D721Med (cell line): ENCODE measurements around the gene TRIM50.
A peak's percentile ranks its signal among the peaks of the same experiment; 100 is the strongest.
"Not testable (repeated sequence)": the region's sequence is repeated elsewhere in the genome, so short reads cannot be mapped to it uniquely, and the experiment has no call there.

Experiments
- DNase-seq: peaks from one replicate; pipeline ENCODE4 v3.0.0; 2011; ENCODE audit warnings: low spot score; ENCODE audit not compliant: insufficient read length
- FAIRE-seq: peaks from 2 replicates; lab custom pipeline; 2011; peaks lifted over from hg19 to GRCh38; lab: Jason Lieb, UNC
- CTCF ChIP-seq: IDR thresholded peaks from 2 replicates; pipeline ENCODE4 v1.5.1; 2012; ENCODE audit warnings: mild to moderate bottlenecking, control low read depth; ENCODE audit not compliant: insufficient read depth; ENCODE audit errors: missing control alignments

Gene TRIM50

GRCh38 chr7:73338321-73338720 is 10.4 kb upstream of the TRIM50 start:
- DNase-seq: no peak
- FAIRE-seq: no peak
- TF ChIP-seq CTCF: no peak

- TF ChIP-seq CTCF: no peak
- FAIRE-seq (no peak), DNase-seq (no peak)
Observed at GRCh38 chr7:73332447-73332846, 4.6 kb upstream of the TRIM50 start.

DNA sequence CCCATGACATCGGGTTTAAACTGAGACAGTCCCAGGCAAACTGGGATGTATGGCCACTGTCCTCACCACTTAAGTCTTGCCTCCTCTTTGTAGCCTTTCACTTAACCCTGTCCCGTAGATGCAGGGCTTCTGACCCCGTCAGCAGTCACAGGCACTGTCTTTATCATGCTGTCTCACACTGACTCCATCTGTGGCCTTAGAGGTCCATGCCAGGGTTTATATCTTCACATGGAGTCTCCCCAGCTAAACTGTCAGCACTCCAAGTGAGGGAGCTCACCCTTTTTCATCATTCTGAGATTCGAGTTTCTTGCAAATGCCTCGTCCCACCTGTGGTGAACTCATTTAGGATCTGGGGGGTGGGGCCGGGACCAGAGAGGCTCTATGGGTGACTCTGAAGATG is 2.9 kb upstream of the TRIM50 start:
- TF ChIP-seq CTCF: no peak
- DNase-seq (no peak), FAIRE-seq (no peak)

DNA sequence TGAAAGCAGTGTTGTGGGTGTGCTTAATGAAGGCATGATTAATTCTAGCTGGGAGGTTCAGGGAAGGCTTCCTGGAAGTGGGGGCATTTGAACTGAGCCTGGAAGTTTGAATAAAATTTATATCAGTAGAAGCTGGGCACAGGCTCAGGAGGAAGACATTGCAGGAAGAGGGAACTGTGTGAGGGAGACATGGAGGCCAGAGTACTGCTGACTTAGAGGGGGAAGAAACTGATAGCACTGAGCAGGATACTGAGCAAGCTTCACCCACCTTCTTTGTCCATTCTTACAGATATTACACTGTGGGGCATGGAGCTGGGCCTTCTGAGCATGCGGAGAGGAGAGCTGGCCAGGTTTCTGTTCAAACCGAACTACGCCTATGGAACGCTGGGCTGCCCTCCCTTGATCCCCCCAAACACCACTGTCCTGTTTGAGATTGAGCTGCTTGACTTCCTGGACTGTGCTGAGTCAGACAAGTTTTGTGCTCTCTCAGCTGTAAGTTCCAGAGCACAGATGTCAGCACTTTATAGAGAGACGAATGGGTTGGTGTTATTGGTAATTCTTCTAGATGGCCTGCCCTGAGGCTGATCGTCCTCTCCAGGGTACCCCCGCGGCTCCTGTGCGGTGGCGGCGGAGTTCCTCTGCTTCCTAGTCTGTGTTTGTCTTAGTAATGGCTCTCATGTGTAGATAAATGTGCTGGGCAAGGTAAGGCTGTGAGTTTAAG is 2.1 kb upstream of the TRIM50 start:
- no peak for DNase-seq
- no peak for FAIRE-seq
- no peak for TF ChIP-seq CTCF

DNA sequence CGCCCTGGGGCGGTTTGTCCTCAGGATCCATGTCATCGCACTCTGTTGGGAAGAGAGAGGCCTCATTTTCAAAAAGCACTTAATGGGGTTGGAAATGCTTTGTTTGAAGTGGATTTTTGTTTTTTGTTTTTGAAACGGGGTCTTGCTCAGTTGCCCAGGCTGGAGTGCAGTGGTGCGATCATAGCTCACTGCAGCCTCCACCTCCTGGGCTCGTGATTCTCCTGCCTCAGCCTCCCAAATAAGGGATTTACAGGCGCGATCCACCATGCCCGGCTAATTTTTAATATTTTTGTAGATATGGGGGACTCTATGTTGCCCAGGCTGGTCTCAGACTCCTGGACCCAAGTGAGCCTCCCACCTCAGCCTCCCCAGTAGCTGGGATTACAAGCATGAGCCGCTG is 814 bp upstream of the TRIM50 start:
- no peak for DNase-seq
- no peak for TF ChIP-seq CTCF
- no peak for FAIRE-seq

- FAIRE-seq, DNase-seq: not testable (repeated sequence)
Observed at GRCh38 chr7:73327449-73327848, 433 bp downstream of the TRIM50 start.

DNA sequence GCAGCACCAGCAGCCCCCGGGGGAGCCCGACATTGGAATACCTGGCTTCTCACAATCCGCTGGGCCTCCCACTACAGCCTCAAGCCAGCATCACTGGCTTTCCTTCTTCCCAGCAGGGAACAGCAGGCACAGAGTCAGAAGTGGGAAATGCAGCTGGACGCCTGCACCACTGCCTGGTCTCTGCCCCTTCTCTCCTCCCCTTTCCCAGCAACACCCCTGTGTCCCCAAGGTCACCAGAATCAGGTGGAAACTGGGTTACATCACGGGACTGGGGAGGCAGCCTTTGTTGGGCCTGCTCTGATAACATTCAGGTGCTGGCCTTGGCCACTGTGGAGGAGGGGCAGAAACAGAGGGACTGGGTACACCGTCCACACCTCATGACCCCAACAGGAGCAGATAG is 2.5 kb downstream of the TRIM50 start:
- FAIRE-seq, DNase-seq: not testable (repeated sequence)

- not testable (repeated sequence) for FAIRE-seq
- DNase-seq: peak; percentile 81
- peak; percentile 46 for TF ChIP-seq CTCF
Observed at GRCh38 chr7:73324081-73324845, 3.6 kb downstream of the TRIM50 start.

- FAIRE-seq, DNase-seq: not testable (repeated sequence)
Observed at GRCh38 chr7:73323434-73324080, 4.3 kb downstream of the TRIM50 start.

DNA sequence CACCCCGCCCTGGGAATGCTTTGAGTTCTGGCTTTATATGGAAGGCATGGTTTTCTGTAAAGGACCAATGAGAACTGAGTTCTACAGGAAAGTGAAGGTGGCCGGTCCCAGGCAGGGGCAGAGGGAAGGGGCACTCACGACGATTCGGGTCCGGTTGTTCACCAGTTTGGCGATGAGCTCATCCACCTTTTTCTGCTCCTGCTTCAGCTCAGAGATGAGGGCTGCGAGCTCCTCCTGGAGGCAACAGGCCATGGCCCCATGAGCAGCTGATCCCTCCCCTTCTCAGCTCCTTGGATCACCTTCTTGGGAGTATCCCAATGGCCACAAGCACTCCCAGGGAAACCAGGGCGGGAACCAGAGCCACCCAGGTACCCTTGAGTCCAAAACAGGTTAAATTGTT is 7.9 kb downstream of the TRIM50 start:
- FAIRE-seq, DNase-seq: not testable (repeated sequence)

- FAIRE-seq: not testable (repeated sequence)
Observed at GRCh38 chr7:73319541-73319940, 8.3 kb downstream of the TRIM50 start.

More at GRCh38 chr7:73319541-73319940, 8.3 kb downstream of the TRIM50 start:
- DNase-seq: not testable (repeated sequence)
